GM13976 (cell line): Measurements from ENCODE around the gene PITHD1.
"Not testable (repeated sequence)": the region's sequence is repeated elsewhere in the genome, so short reads cannot be mapped to it uniquely, and the experiment has no call there.

Experiments
- DNase-seq: peaks from one replicate; pipeline ENCODE4 v3.0.0; 2012; ENCODE audit warnings: low spot score
- in situ Hi-C: fragments of 300-500 bp; cut with MboI; formaldehyde crosslinking; loops from one replicate; pipeline ENCODE4 v1.12.0; 2022; ENCODE audit warnings: low sequenced_read_pairs, mixed read lengths, inconsistent platforms; ENCODE audit not compliant: unreplicated experiment
- TF ChIP-seq, protein P1 (sequence below): IDR thresholded peaks from 2 replicates; pipeline ENCODE4 v1.5.1; 2012; ENCODE audit warnings: borderline replicate concordance, mild to moderate bottlenecking; ENCODE audit not compliant: insufficient read depth; ENCODE audit errors: extremely low read depth, missing control alignments, control extremely low read depth

The PITHD1 gene

GRCh38 chr1:23816906-23817305 lies 38.7 kb downstream of the PITHD1 start:
- in situ Hi-C loops: no loop called here
- no peak for DNase-seq

GRCh38 chr1:23817633-23818032 lies 39.4 kb downstream of the PITHD1 start:
- in situ Hi-C loops: no loop called here
- DNase-seq: no peak
- TF ChIP-seq, protein P1, sequence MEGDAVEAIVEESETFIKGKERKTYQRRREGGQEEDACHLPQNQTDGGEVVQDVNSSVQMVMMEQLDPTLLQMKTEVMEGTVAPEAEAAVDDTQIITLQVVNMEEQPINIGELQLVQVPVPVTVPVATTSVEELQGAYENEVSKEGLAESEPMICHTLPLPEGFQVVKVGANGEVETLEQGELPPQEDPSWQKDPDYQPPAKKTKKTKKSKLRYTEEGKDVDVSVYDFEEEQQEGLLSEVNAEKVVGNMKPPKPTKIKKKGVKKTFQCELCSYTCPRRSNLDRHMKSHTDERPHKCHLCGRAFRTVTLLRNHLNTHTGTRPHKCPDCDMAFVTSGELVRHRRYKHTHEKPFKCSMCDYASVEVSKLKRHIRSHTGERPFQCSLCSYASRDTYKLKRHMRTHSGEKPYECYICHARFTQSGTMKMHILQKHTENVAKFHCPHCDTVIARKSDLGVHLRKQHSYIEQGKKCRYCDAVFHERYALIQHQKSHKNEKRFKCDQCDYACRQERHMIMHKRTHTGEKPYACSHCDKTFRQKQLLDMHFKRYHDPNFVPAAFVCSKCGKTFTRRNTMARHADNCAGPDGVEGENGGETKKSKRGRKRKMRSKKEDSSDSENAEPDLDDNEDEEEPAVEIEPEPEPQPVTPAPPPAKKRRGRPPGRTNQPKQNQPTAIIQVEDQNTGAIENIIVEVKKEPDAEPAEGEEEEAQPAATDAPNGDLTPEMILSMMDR: no peak

More at GRCh38 chr1:23816906-23817305, 38.7 kb downstream of the PITHD1 start:
- TF ChIP-seq, protein P1: no peak

DNA sequence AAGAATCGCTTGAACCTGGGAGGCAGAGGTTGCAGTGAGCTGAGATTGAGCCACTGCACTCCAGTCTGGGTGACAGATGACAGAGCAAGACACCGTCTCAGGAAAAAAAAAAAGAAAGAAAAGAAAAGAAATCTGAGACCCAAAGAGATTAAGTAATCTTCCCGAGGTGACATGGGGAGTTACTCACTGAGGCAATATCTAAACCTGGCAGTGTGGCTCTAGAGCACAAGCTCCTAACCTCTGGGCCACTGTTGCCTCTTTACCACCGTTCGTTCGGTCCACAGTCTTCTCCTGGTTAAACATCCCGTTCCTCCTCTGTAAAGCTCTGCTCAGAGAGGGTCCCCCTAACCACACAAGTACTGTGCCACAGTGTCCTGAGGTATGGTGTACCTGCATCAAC lies 45.5 kb downstream of the PITHD1 start:
- DNase-seq: no peak
- in situ Hi-C loops: no loop called here
- TF ChIP-seq, protein P1: no peak

DNA sequence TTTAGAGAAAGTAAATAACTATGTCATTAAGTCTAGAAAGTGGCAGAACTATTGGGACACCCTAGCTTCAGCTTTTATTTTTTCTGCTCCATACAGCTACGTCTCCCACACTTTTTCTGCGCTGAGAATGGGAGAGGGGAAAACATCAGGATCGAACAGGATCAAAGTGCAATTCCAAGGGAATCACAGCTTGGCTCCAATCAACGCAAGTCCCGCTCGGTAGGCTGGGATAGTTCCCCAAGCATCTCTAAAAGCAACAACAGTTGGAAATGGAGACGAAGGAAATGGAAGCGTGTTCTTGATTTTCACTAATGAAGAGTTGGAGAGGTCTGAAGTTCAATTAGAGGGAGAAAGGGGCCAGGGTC lies 46.5 kb downstream of the PITHD1 start:
- in situ Hi-C loops: no loop called here
- TF ChIP-seq, protein P1: no peak
- DNase-seq: no peak

DNA sequence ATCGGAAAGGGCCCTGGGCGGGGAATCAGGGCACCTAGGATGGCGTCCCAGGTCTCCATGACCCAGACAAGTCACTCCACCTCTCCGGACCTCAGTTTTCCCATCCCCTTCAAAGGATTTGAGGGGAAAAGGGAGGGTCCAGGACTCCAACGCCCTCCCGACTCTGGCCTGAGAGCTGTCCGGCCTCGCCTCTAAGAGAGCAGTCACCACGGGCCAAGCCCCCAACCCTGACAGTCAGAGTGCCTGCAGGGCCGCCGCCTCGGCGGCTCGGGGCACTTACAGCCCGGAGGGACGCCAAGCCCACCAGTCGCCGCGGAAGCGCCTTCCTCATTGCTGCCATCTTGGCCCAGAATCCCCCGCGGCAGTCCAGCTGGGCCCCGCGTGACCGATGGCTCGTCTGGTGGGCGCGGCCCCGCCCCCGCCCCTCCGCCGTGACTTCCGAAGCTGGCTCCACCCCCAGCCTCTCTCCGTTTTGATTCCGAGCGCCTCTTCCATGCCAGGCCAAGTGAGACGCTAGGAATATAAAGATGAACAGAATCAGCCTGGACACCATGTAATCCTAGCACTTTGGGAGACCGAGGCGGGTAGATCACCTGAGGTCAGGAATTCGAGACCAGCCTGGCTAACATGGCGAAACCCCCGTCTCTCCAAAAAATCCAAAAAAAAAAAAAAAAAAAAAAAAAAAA lies 47.0 kb downstream of the PITHD1 start, which contains the start of gene HMGCL:
TSS of gene HMGCL (minus strand) at position 354 of the 686 bp plus-strand sequence. CDS start at position 340, 14 bp downstream.
- in situ Hi-C loops: no loop called here
- DNase-seq: peak; percentile 97
- TF ChIP-seq, protein P1: no peak

DNA sequence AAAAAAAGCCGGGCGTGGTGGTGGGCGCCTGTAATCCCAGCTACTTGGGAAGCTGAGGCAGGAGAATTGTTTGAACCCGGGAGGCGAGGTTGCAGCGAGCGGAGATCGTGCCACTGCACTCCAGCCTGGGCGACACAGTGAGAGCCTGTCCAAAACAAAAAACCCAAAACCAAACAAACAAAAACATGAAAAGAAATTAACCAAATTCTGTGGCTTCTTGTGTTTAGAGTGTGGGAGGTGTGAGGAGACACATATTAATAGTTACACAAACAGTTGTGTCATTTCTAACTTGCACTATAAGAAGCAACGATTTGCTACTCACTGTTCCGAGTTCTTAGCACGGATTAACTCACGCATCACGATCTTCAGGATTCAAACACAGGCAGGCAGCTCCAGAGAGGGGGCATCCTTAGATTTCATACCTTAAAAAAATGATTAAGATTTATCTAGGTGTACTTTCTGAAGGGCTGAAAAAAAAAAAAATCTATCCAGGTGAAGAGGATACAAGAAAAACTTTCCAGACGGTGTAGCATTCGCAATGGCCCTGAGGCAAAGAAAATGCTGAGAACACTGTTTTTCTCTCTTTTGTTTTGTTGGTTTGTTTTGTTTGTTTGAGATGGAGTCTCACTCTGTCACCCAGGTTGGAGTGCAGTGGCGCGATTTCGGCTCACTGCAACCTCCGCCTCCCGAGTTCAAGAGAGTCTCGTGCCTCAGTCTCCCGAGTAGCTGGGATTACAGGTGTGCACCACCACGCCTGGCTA lies 47.7 kb downstream of the PITHD1 start:
- TF ChIP-seq, protein P1: no peak
- peak; percentile 76 for DNase-seq
- in situ Hi-C loops: no loop called here

DNA sequence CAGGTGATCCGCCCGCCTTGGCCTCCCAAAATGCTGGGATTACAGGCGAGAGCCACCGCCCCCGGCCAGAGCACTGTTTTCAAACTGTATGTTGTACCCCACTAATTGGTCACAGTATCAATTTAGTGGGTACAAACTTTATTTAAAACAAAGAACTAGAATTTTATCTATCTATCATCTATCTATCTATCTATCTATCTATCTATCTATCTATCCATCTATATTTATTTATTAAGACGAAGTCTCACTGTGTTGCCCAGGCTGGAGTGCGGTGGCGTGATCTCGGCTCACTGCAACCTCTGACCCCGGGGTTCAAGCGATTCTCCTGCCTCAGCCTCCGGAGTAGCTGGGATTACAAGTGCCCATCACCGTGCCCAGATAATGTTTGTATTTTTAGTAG lies 48.4 kb downstream of the PITHD1 start:
- DNase-seq, in situ Hi-C loops: not testable (repeated sequence)
